ENCODE measurements around the gene ROPN1L.

- no peak for TF ChIP-seq CTCF (IDR thresholded peaks at IDR 0.05)
- TF ChIP-seq POLR2AphosphoS5 (IDR thresholded peaks at IDR 0.05) = no peak
- TF ChIP-seq POLR2A (IDR thresholded peaks at IDR 0.05) = no peak
These were observed 59.9 kb downstream of the ROPN1L start for GRCh38 chr5:10501554-10502075.
